Measurements from ENCODE around the gene C14orf180.

Gene C14orf180

DNA sequence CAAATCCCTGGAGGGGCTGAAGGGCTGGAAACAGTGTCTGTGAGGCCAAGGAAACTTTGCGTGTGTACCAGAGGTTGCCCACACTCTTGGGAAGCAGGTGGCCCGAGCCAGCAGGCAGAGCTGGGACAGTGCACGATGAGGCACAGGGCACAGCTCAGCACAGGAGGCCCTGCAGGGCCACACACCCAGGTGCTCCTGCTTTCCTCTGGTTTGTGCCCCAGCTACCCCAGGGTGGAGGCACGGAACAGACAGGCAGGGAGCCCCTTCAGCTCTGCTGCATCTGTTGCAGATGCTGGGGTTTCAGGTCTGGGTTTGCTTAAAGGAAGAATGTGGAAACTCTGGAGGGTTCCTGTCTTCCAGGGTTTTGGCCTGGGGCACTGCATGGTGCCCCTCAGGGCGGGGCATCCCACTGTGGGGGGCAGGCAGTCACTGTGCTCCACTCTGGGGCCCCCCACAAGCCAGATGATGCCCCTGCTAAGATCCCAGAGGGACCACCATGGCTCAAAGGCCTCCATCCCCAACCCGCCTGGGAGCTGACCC is 16.4 kb downstream of the C14orf180 start:
- no peak for DNase-seq

DNA sequence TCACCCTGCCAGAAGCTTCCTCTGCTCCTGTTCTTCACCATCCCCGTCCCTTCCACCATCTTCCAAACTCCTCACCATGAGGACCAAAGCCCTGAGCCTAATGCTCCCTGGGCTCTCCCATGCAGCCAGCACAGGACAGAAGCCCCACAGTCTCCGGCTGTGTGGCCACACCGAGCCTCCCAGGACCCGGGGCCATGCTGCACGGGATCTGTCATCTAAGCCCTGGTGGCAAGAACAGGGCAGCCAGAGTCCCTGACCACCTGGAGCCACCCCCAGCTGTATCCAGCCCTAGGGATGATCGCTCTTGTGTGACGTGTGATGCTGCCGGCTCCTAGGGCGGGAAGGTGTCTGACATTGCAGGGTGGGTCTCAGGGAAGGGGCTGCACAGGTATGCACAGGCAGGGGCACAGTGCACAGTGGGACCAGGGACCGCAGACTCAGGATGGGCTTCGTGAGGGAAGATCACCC is 16.9 kb downstream of the C14orf180 start:
- no peak for DNase-seq

DNA sequence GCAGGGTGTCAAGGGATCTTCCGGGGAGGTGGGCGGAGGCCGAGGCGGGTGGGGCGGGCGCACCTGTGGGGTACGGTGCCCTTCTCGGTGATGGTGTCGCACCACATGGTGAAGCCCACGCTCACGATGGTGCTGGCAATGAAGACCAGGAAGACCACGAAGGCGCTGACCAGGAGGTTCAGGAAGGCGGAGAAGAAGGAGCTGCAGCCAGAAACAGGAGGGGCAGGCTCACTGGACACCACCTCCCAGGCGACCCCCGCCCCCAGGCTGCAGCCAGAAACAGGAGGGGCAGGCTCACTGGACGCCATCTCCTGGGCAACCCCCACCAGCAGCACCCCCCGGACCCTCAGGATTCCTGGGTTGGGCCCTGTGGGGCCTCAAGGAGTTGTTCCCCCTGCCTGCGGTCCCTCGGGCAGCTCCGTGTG is 17.4 kb downstream of the C14orf180 start:
- no peak for DNase-seq

DNA sequence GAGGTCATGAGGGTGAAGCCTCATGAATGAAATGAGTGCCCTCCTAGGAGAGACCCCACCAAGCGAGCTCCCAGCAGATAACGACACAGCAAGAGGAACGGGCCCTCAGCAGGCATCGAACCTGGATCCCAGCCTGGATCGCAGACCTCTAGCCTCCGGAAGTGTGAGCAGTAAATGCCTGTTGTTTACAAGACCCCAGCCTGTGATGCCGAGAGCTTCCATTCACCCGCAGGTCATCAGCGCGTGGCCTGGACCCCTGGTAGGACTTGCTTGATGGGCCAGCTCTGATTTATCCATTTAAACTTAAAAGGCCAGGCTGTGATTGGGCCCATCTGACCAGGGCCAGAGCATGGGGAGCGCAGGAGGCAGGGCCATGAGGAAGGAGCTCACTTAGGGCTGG is 18.0 kb downstream of the C14orf180 start:
- DNase-seq: no peak

DNA sequence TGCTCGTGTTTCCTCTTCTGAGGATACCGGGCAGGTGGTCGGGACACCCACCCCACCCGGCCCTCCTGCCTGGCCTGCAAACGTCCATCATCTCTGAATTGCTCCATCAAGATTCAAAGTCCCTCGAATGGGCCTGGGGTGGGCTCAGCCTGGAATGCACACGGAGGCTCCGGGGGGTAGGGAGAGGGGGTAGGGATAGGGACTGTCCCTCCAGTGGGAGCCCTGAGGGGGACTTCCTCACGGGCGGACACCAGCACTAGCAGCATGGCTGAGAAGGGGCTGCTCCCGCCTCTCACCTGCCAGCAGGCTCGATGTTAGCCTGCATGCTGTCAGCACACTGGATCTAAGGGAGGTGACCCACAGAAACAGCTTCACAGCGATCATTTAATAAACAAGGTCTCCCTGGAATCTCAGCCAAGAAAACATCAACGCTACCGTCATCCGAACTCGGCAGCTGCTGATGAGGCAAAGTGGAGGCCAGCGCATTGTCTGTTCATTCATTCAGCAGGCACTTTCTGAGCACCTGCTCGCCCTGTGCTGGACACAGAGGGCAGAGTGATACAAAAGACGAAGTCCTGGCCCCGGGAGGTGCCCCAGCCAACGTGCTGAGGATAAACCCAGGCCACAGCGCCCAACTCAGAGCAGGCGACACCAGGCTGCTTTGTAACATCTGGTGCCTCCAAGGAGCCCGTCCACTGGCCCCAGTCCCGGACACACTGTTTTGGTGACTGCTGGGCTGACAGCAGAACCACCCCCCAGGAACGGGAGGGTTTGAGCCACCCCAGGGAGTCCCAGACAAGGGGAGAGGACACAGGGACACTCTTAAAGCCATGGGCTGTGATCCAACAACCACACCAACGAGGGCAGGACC is 18.7 kb downstream of the C14orf180 start:
- DNase-seq: no peak

DNA sequence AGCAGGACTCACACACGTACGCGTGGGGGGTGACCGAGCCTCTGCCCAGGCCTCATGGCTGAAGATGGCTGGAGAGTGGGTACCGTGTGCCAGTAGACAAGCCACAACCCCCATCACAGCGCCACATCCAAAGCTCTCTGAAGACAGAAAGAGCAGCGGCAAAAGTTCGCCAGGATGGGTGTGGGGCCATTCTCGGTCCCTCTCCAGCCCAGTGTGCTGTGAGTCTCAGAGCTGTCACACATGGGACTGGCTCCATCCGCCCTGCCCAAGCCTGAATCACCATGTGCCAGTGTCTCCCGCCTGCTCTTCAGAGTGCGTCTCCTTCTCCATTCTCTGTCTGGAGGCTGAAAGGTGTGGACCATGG is 19.3 kb downstream of the C14orf180 start:
- no peak for DNase-seq

DNA sequence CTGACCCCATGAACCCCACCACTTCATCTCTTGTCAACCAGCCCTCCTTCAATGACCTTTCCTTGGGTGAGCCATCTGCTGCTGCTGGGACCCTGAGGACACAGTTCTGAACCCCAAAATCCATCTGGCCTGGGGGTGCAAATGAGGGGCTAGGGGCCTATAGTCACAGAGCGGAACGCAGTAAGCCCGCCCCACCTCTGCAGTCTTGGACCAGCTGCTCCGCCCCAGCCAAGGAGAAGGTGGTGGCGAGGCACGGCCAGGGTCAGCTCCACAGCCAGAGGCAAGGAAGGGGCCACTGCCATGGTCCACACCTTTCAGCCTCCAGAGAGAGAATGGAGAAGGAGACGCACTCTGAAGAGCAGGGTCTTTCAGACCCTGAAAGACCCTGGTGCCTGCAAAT is 19.9 kb downstream of the C14orf180 start:
- DNase-seq: no peak

DNA sequence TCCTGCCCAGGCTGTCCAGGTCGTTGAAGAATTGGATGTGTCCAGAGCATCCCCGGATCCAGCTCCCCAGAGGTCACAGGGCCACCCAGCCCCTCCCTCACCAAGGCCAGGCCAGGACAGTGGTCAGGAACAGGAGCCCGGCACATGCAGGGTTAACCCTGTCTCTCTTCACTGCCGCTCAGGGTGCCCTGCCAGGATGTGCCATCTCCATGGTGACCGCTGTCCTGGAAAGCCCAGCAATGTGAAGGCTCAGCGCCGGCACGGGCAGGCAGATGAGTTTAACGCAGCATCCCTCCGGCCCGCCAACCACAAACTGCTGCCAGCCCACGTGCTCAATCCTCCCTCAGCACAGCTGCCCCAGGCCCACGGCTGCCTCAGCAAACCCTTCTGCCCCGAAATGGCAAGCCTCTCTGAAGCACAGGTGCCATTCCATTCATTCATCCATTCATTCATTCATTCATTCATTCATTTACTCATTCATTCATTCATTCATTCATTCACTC is 20.6 kb downstream of the C14orf180 start:
- peak; percentile 79 to 89 for DNase-seq

DNA sequence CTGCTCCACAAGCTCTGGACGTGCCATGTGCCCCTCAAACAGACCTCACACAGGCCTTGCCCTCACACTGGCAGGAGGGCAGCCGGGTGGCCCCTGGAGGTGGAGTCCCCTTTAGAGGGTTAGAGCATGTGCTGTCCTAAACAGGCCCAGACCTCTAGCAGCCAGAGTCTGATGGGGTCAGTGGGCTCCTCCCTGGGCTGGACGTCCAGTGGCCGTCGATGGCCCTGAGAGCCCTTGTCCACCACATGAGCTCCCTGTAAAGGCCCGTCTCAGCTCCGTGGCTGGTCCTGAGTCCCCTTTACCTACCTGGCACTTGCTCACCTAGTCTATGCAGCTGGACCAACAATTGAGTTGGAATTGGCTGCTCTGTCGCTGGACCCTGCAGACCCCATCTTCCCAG is 21.2 kb downstream of the C14orf180 start:
- no peak for DNase-seq

DNA sequence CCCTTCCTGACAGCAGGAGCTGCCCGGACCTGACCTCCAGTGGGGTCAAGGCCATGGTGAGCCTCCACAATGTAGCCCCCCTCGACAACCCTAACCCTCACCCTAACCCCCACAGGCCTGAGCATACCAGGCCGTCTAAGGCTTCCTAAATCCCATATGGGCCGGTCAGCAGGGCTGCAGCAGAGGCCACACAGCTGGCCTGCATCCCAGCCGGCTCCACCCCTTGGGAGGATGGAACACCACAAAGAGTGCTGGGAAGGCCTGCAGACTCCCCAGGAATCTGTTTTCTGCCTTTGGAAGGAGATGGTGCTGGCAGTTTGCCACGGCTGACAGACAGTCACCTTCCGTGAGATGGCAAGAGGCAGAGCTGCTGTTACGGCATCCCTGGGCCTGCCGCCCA is 22.2 kb downstream of the C14orf180 start:
- no peak for DNase-seq

DNA sequence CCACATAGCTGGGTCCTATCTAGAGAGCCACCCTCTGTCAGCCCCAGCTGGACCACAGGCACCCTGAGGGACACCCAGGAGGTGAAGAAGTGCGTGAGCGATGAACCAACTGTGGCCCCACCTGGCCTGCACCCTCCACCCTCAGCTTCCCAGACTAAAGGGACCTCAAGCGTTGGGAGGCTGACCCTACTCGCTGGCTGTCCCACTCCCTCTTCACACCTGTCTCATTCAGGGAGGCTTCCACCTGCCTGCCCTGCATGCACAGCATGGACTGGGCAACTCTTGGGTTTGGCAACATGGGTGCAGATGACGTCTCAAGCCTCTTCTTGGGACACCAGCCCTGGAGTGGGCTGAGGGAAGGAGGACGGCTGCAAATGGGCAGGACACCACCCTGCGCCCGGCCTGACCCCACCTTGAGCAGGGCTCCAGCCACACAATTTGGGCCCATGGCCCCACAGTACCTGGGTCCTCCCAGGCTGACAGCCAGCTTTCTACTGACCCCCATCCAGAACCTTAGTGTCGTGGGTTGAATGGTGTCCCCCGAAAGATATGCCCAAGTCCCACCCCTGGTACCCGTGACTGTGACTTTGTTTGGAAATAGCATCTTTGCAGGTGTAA is 22.9 kb downstream of the C14orf180 start:
- DNase-seq: no peak

DNA sequence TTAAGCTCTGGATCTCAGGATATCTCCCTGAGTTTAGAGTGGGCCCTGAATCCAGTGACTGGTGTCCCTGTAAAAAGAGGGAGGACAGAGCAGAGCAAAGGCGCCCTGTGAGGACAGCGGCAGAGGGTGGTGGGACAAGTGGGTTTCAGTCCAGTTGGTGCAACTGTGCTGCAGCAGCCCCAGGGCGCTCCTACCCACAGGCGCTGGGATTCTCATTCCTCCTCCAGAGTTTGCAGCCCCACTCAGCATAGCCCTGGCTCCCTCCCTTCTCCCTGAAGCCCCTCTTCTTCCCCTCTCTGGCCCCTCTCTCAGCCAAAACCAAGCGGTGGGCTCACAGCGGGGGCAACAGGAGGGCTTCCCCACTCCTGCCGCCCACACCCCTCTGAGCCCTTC is 23.4 kb downstream of the C14orf180 start:
- no peak for DNase-seq

DNA sequence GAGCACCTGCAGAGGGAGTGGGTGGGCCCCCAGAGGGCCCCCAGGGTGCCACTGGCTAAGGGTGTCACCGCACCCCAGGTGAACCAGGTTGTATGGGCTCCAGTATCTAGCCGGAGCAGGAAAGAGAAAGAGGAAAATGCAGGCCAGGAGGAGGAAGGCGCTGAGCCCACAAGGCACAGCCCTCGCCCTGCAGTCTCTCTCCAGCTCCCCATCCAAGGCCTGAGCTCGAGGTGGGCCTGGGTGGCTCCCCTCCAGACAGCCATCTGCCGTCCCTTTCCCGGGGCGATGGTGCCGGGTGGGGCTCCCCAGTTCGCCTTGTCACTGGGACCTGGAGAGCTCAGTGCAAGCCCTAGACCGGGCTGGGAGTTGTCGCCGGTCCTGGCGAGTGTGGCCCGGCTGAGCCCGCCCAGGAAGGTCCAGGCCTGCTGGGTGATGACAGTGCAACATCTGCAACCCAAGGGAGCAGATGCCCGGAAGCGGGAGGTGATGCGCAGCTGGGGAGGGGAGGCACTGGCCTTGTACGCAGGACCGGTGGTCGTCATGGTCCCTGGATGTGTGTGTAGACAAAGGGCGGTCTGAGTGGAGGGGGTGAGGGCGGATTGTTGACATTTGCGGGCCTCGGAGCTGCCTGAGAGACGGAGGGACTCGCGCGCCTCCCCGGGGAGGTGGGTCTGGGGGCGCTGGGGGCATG is 24.3 kb downstream of the C14orf180 start:
- DNase-seq: peak in 1 of 2 experiments; percentile 55

DNA sequence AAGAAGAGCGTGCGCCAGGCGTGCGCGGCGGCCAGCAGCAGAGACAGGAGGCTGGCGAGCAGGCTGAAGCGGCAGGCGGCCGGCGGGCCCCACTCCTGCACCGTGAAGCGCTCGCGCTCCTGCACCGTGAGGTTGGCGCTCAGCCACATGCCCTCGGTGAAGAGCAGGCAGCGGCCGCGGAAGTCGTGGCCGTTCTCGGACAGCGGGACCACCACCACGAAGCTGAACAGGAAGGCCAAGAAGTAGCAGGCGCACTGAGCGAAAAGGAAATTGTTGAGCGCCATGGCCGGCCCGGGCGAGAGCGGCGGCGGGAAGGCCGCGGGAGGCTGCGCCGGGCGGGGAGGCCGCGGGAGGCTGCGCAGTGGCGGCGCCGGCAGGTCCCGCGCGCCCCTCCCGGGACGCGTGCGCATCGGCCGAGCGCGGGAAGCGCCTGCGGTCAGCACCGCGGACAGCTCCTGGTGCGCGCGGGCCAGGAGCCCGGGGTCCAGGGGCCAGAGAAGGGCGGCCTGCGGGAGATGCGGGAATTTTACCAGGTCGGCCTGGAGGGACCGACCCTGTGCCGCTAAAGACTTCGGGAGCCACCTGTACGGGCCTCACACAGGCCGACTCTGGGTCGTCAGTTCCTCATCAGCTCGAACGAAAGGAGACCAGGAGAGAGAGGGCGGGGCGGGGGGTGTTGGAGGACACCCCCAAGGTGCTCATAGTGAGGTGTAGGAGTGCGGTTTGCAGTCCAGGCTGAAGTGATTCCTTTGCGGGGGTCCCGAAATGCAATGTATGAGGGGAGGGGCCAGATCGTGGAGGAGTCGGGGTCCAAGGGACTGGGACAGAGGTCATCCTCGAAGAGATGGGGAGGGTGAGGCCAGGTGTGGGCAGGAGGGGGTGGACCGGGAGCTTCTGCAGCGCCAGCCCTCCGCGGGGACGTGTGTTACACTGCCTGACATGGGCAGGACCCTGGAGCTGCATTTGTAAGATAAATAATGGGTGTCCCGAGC is 25.2 kb downstream of the C14orf180 start, which contains the start of gene TMEM179:
TSS of gene TMEM179 (minus strand) at position 315 of the 992 bp plus-strand sequence. CDS start at position 284, 31 bp downstream.
- DNase-seq: peak in 1 of 2 experiments; percentile 76

DNA sequence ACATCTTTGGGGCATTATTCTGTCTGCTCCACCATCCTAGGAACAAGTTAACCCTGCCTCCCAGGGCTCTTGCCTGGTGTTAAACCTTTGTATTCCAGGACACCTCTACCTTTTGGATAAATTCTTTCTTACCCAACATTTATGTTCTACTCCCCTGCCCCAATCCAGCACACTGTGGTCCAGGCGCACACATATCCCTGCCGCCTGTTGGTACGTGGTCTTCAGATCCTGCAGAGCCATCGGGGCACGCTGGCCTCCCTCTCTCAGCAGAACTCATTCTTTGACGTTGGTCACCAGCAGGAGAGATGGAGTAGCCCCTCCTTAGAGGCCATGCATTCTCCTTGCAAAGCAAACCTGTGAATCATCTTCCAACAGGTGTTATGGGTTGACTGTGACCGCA is 30.1 kb downstream of the C14orf180 start:
- no peak for DNase-seq

DNA sequence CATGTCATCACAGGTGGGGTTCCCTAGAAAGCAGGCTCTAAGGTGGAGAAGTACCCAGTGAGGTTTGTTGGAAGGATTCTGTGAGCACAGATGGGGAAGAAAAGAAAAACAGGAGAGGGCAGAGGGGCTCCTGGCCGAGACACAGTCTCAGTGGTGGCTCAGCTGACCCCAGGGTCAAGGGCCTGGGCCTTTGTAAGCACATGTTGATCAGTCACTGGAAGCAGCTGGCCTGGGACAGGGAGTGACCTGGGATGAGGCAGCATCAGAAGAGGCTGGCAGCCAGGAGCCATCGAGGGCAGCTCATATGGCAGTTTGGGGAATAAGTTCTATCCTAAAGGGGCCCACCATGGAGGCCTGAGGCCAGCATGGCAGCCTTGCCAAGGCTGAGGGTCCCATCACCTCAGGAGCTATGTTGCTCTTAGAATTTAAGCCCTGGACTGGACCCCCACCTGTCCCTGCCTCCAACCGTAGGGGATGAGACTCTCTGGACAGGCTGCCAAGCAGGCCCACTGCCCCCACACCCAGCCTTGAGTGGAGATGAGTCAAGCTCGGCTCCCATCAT is 31.3 kb downstream of the C14orf180 start:
- DNase-seq: no peak

DNA sequence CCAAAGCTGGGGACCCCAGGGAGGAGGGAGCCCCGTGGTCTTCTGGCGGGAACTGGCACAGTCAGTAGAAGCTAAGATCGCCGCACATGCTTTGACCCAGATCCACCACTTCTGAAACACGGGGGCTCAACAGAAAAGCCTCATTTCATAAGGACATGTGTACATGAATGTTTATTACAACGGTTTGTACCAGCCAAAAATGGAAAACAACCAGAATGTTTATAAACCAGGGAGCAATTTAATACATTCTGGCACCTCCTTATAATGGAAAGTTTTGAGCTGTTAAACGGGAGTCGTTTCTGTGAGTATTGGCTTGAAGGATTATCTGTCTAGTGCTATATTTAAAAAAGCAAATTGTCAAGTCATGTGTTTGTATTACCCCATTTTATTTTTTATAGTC is 32.3 kb downstream of the C14orf180 start:
- DNase-seq: no peak

DNA sequence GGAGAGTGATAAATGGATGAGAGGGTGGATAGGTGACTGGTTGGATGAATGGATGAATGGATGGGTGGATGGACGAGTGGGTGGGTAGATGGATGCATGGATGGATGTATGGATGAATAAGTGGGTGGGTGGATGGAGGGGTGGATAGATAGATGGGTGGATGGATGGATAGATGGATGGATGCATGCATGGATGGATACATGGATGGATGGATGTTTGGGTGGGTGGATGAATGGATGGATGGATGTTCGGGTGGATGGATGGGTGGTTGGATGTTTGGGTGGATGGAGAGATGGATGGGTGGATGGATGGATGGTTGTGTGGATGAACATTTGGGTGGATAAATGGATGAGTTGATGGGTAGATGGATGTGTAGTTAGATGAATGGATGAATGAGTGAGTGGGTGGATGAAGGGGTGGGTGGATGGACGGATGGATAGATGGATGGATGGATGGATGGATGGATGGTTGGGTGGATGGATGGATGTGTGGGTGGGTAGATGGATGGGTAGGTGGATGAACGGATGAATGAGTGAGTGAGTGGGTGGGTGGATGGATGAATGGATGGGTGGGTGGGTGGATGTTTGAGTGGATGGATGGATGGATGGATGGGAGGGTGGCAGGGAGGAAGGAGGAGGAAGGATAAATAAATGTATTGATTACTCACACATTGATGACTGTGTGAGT is 34.7 kb downstream of the C14orf180 start:
- no peak for DNase-seq

DNA sequence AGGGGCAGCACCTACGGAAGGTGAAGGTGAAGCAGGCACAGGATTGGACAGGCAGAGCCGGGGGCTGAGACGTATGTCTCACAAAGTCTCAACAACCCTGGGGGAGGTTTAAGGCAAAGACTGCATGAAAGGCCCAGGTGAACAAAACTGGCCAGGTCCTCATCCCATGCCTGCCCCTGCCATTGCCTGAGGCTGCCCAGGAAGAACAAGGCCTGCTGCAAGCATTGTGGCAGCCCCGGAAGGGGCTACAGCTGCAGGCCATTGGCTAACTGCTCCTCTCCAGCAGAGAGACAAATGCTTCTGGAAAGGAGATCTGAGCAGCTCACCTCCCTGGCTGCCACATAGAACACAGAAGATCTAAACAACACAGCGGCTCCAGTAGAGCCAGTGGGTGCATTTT is 45.4 kb downstream of the C14orf180 start:
- DNase-seq: no peak

DNA sequence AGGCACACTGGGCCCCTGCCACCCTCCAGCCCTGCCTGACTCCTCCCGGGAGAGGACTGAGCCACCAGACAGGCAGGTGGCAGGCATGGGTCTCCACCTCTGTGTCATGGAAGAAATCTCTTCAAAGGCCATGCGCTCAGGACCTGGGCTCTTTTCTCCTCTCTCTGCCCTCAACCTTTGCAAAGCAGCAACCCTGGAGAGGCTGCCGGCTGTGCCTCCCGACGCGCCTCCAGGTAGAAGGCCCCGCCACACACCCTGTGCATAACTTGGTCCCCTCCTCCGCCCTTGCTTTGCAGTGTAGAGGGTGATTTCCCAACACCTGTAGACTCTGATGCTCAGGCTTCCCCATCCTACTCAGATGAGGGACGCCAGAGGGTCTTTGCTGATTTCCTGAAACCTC is 53.2 kb downstream of the C14orf180 start:
- no peak for DNase-seq

Measured in NCI-H526 (cell line).